Osteoblast (primary cell): Measurements from ENCODE around the gene KCNQ1. TPM values are rescaled to one million over a fixed set of nuclear protein-coding genes. Genes with fewer than 3 reads are reported as not detected.

Experiments
- DNase-seq: peaks from one replicate; pipeline ENCODE4 v3.0.0; 2011; ENCODE audit warnings: low spot score, mixed read lengths; ENCODE audit not compliant: insufficient read length; ENCODE audit errors: missing footprints
- H2AFZ ChIP-seq: 2 replicates; pipeline ENCODE4 v1.6.0; 2011; ENCODE audit warnings: mild to moderate bottlenecking, low read length
- H3K27ac ChIP-seq: 2 replicates; pipeline ENCODE4 v1.5.1; 2011; ENCODE audit warnings: mild to moderate bottlenecking, low read depth, low read length, moderate library complexity
- H3K27me3 ChIP-seq: 2 replicates; pipeline ENCODE4 v1.6.0; 2012; ENCODE audit warnings: mild to moderate bottlenecking, control low read depth, inconsistent platforms, low read length, moderate library complexity; ENCODE audit not compliant: insufficient read depth
- H3K36me3 ChIP-seq: 2 replicates; pipeline ENCODE4 v1.5.1; 2011; ENCODE audit warnings: mild to moderate bottlenecking, low read length, control low read depth, moderate library complexity; ENCODE audit not compliant: insufficient read depth
- H3K4me1 ChIP-seq: 2 replicates; pipeline ENCODE4 v1.5.1; 2011; ENCODE audit warnings: mild to moderate bottlenecking, low read length, control low read depth, moderate library complexity; ENCODE audit not compliant: insufficient read depth
- H3K4me2 ChIP-seq: 2 replicates; pipeline ENCODE4 v1.6.0; 2011; ENCODE audit warnings: mild to moderate bottlenecking, low read length; ENCODE audit not compliant: insufficient read depth
- H3K4me3 ChIP-seq: fragments of 200-600 bp; sonication (generic); 3 replicates; pipeline ENCODE4 v1.5.1; 2012; ENCODE audit warnings: mild to moderate bottlenecking, low read length, inconsistent platforms; ENCODE audit not compliant: insufficient read depth
- H3K79me2 ChIP-seq: 2 replicates; pipeline ENCODE4 v1.6.0; 2012; ENCODE audit warnings: mild to moderate bottlenecking, low read length, control low read depth, inconsistent platforms; ENCODE audit not compliant: insufficient read depth
- H3K9me3 ChIP-seq: 2 replicates; pipeline ENCODE4 v1.5.1; 2011; ENCODE audit warnings: low read depth, low read length, control low read depth
- H4K20me1 ChIP-seq: 2 replicates; pipeline ENCODE4 v1.6.0; 2012; ENCODE audit warnings: mild to moderate bottlenecking, low read length, control low read depth; ENCODE audit not compliant: insufficient read depth
- CTCF ChIP-seq: IDR thresholded peaks from 2 replicates; pipeline ENCODE4 v1.5.1; 2011; ENCODE audit warnings: mild to moderate bottlenecking, low read depth, low read length, moderate library complexity; ENCODE audit errors: extremely low read depth
- total RNA-seq: library from RNA; depleted of rRNA; stranded (reverse); fragments of >200 nt; gene quantifications from 2 replicates; pipeline ENCODE4 v1.2.3, GENCODE V29; 2012

KCNQ1 gene
- total RNA-seq, 1 donor: not detected

GRCh38 chr11:2530131-2530854, 85.5 kb downstream of the KCNQ1 start:
- peak; percentile 77 for DNase-seq
- no peak overlapping the region for H2AFZ ChIP-seq
- H4K20me1 ChIP-seq: peaks cover 5% of the 10 kb centered on the region
- peaks cover 13% of the 10 kb centered on the region for H3K4me1 ChIP-seq
- peaks cover 9% of the 10 kb centered on the region for H3K27me3 ChIP-seq
- no peak overlapping the region for H3K4me3 ChIP-seq
- no peaks in the 10 kb centered on the region for H3K9me3 ChIP-seq
- no peak for TF ChIP-seq CTCF
- no peaks in the 10 kb centered on the region for H3K36me3 ChIP-seq
- no peak overlapping the region for H3K4me2 ChIP-seq
- H3K79me2 ChIP-seq: no peaks in the 10 kb centered on the region
- H3K27ac ChIP-seq: no peak overlapping the region

GRCh38 chr11:2530855-2531200, 86.0 kb downstream of the KCNQ1 start:
- Histone ChIP-seq H3K4me1 (peaks cover 13% of the 10 kb centered on the region), H4K20me1 (peaks cover 5% of the 10 kb centered on the region), H2AFZ (no peak overlapping the region), H3K79me2 (no peaks in the 10 kb centered on the region), H3K36me3 (no peaks in the 10 kb centered on the region), H3K4me3 (no peak overlapping the region), H3K27me3 (peaks cover 7% of the 10 kb centered on the region), H3K9me3 (no peaks in the 10 kb centered on the region), H3K27ac (no peak overlapping the region), H3K4me2 (no peak overlapping the region)
- peak; percentile 58 for DNase-seq
- TF ChIP-seq CTCF: no peak

- H4K20me1 ChIP-seq: peaks cover 5% of the 10 kb centered on the region
- H3K27me3 ChIP-seq: peaks cover 7% of the 10 kb centered on the region
- no peaks in the 10 kb centered on the region for H3K9me3 ChIP-seq
- H2AFZ ChIP-seq: no peak overlapping the region
- H3K79me2 ChIP-seq: no peaks in the 10 kb centered on the region
- no peak overlapping the region for H3K27ac ChIP-seq
- no peaks in the 10 kb centered on the region for H3K36me3 ChIP-seq
- no peak overlapping the region for H3K4me3 ChIP-seq
- DNase-seq: peak; percentile 99
- TF ChIP-seq CTCF: peak; percentile 85
- peaks cover 13% of the 10 kb centered on the region for H3K4me1 ChIP-seq
- H3K4me2 ChIP-seq: no peak overlapping the region
Observed at GRCh38 chr11:2531277-2531986, 86.6 kb downstream of the KCNQ1 start.

GRCh38 chr11:2531987-2532703, 87.3 kb downstream of the KCNQ1 start:
- Histone ChIP-seq H3K27me3 (peaks cover 7% of the 10 kb centered on the region), H3K9me3 (no peaks in the 10 kb centered on the region), H3K36me3 (no peaks in the 10 kb centered on the region), H3K27ac (no peak overlapping the region), H3K4me2 (no peak overlapping the region), H4K20me1 (peaks cover 5% of the 10 kb centered on the region), H2AFZ (no peak overlapping the region), H3K79me2 (no peaks in the 10 kb centered on the region), H3K4me1 (peaks cover 13% of the 10 kb centered on the region), H3K4me3 (no peak overlapping the region)
- DNase-seq: peak; percentile 39
- no peak for TF ChIP-seq CTCF
